H1 (cell line): ENCODE data around the gene FLVCR2.

ENCODE experiments used
- ATF3 ChIP-seq: IDR thresholded peaks from 2 replicates; pipeline ENCODE4 v1.6.1; 2011; ENCODE audit warnings: low read depth, mild to moderate bottlenecking, low read length; ENCODE audit not compliant: insufficient read depth
- CTCF ChIP-seq, 3 experiments: IDR thresholded peaks; 1 replicate in 2 of 3; 2 replicates in 1 of 3; pipeline versions ENCODE4 v1.5.1 to v1.6.1; 2011; ENCODE audit warnings: low read length in 3 of 3, mild to moderate bottlenecking in 3 of 3, inconsistent platforms in 2 of 3, low read depth in 1 of 3, moderate library complexity in 1 of 3; ENCODE audit not compliant: insufficient read depth in 1 of 3; ENCODE audit errors: control extremely low read depth in 1 of 3
- GTF2F1 ChIP-seq: IDR thresholded peaks from 2 replicates; pipeline ENCODE4 v1.6.1; 2012; ENCODE audit warnings: low read depth, low read length, improper control_type of control experiment, borderline replicate concordance
- MAX ChIP-seq: IDR thresholded peaks from 2 replicates; pipeline ENCODE4 v1.6.1; 2012; ENCODE audit warnings: inconsistent platforms
- POLR2A ChIP-seq, 2 experiments: IDR thresholded peaks; 1 replicate in 1 of 2; 2 replicates in 1 of 2; pipeline ENCODE4 v1.6.1; 2011; ENCODE audit warnings: low read depth in 2 of 2, low read length in 2 of 2, mild to moderate bottlenecking in 2 of 2; ENCODE audit errors: control extremely low read depth in 1 of 2
- POLR2AphosphoS5 ChIP-seq: IDR thresholded peaks from 2 replicates; pipeline ENCODE4 v1.6.1; 2011; ENCODE audit warnings: low read depth, low read length
- RAD21 ChIP-seq, 2 experiments: IDR thresholded peaks in 1 of 2; conservative IDR thresholded peaks in 1 of 2; 2 replicates each; pipeline ENCODE4 v1.6.1; 2011; ENCODE audit warnings: low read depth in 2 of 2, low read length in 2 of 2, improper control_type of control experiment in 1 of 2, inconsistent platforms in 1 of 2, mild to moderate bottlenecking in 1 of 2, moderate library complexity in 1 of 2
- SP1 ChIP-seq: IDR thresholded peaks from 2 replicates; pipeline ENCODE4 v1.6.1; 2011; ENCODE audit warnings: low read depth, low read length

GRCh38 chr14:75597149-75597548, 18.7 kb downstream of the FLVCR2 start:
- no peak for TF ChIP-seq CTCF (IDR thresholded peaks at IDR 0.05; ENCODE audit: control extremely low read depth in 1 of 3, insufficient read depth in 1 of 3, low read depth in 1 of 3, low read length in 3 of 3)
- no peak for TF ChIP-seq POLR2A (IDR thresholded peaks at IDR 0.05; ENCODE audit: control extremely low read depth in 1 of 2, low read depth in 2 of 2, low read length in 2 of 2)
- no peak for TF ChIP-seq MAX
- no peak for TF ChIP-seq ATF3
- TF ChIP-seq SP1: no peak
- TF ChIP-seq RAD21 (IDR thresholded peaks at IDR 0.05 in 1 of 2, conservative IDR thresholded peaks at IDR 0.05 in 1 of 2; ENCODE audit: low read depth in 2 of 2, low read length in 2 of 2): no peak
- no peak for TF ChIP-seq POLR2AphosphoS5
- no peak for TF ChIP-seq GTF2F1
